HL-60/S4 treated with phorbol 12-myristate 13-acetate at 8.2 ng/mL for 4 days and 3 days (cell line): ENCODE data around the gene FASLG.

Experiments used
- in situ Hi-C: fragments of 300-500 bp; cut with MboI; formaldehyde crosslinking; loops from 2 replicates; pipeline ENCODE4 v1.15.0; 2022; ENCODE audit warnings: low sequenced_read_pairs

The FASLG gene

GRCh38 chr1:172642970-172643369 is 15.9 kb upstream of the FASLG start:
- in situ Hi-C loops: no loop called here

- in situ Hi-C loops: no loop called here
Measured at GRCh38 chr1:172646653-172647052, 12.2 kb upstream of the FASLG start.

GRCh38 chr1:172647110-172647564 is 11.8 kb upstream of the FASLG start:
- in situ Hi-C loops: no loop called here

GRCh38 chr1:172647987-172648386 is 10.9 kb upstream of the FASLG start:
- in situ Hi-C loops: no loop called here

- in situ Hi-C loops: no loop called here
Measured at GRCh38 chr1:172650474-172651193, 8.3 kb upstream of the FASLG start.

GRCh38 chr1:172653015-172653709 is 5.7 kb upstream of the FASLG start:
- in situ Hi-C loops: no loop called here

- in situ Hi-C loops: no loop called here
Measured at GRCh38 chr1:172654535-172654934, 4.4 kb upstream of the FASLG start.

GRCh38 chr1:172656576-172656975 is 2.3 kb upstream of the FASLG start:
- in situ Hi-C loops: no loop called here

GRCh38 chr1:172657586-172657985 is 1.3 kb upstream of the FASLG start:
- in situ Hi-C loops: no loop called here

- in situ Hi-C loops: no loop called here
Measured at GRCh38 chr1:172661107-172661506, 2.2 kb downstream of the FASLG start.

- in situ Hi-C loops: no loop called here
Measured at GRCh38 chr1:172662464-172663109, 3.7 kb downstream of the FASLG start.

GRCh38 chr1:172663732-172664131 is 4.8 kb downstream of the FASLG start:
- in situ Hi-C loops: no loop called here

GRCh38 chr1:172668097-172668496 is 9.2 kb downstream of the FASLG start:
- in situ Hi-C loops: no loop called here

- in situ Hi-C loops: no loop called here
Measured at GRCh38 chr1:172669011-172669410, 10.1 kb downstream of the FASLG start.

- in situ Hi-C loops: no loop called here
Measured at GRCh38 chr1:172670316-172670715, 11.4 kb downstream of the FASLG start.

GRCh38 chr1:172670791-172671190 is 11.9 kb downstream of the FASLG start:
- in situ Hi-C loops: no loop called here

- in situ Hi-C loops: no loop called here
Measured at GRCh38 chr1:172671591-172671990, 12.7 kb downstream of the FASLG start.

GRCh38 chr1:172672720-172673119 is 13.8 kb downstream of the FASLG start:
- in situ Hi-C loops: no loop called here

GRCh38 chr1:172673761-172674160 is 14.9 kb downstream of the FASLG start:
- in situ Hi-C loops: no loop called here

- in situ Hi-C loops: no loop called here
Measured at GRCh38 chr1:172674831-172675613, 16.1 kb downstream of the FASLG start.
